ENCODE results near the gene FAM107B. TPM values are rescaled to one million over a fixed set of nuclear protein-coding genes. Genes with fewer than 3 reads are reported as not detected.

The FAM107B gene
- total and polyA plus RNA-seq, 2 of the 8 experiments (the other 6 are each of a cell fraction or from before 2014, with no cell fraction given) = 7.5 to 28.1 TPM

GRCh38 chr10:14740684-14741247, 33.9 kb downstream of the FAM107B start (continued):
- TF ChIP-seq ATF2 (IDR thresholded peaks at IDR 0.05; ENCODE audit: low read length) (no peak), HDAC6 (IDR thresholded peaks at IDR 0.05; ENCODE audit: low read depth, low read length) (no peak), YY1 (IDR thresholded peaks at IDR 0.05; ENCODE audit: low read depth, low read length) (no peak), POU5F1 (IDR thresholded peaks at IDR 0.05; ENCODE audit: low read depth, low read length) (no peak), RFX5 (IDR thresholded peaks at IDR 0.05; ENCODE audit: borderline replicate concordance, low read depth, low read length) (no peak), EZH2 (IDR thresholded peaks at IDR 0.05; ENCODE audit: low read depth, low read length, severe bottlenecking) (no peak), PHF8 (conservative IDR thresholded peaks at IDR 0.05; ENCODE audit: low read depth, low read length) (no peak), ASH2L (IDR thresholded peaks at IDR 0.05; ENCODE audit: low read length) (no peak), USF2 (IDR thresholded peaks at IDR 0.05; ENCODE audit: low read length) (no peak), E2F6 (IDR thresholded peaks at IDR 0.05) (no peak)

Measured in H1 (cell line).